ENCODE data around the gene MRPL46.

MRPL46 gene

DNA sequence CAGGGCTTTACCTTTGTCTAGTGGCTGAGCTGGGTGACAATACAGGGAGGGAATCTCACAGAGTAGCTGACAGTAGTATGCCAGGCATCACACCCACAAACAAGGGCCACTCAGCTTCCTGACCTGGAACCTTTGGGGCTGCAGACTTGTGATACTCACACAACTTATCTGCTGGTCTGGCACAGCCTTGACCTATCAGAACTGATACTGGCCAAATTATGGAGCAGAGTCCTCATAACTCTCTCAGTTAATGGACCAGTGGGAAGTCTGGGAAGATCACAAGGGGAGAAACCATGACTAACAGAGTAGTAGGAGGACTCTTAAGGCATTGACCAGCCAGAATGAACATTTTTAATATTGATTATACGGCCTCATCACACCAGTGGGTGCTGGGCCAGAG is 19.4 kb downstream of the MRPL46 start:
- Histone ChIP-seq H3K27me3 (ENCODE audit: low read depth, low read length) (peaks cover 38% of the 10 kb centered on the region), H2AFZ (ENCODE audit: low read depth, low read length) (no peak overlapping the region), H3K4me3 (ENCODE audit: low read length) (no peak overlapping the region), H3K4me2 (ENCODE audit: low read length) (no peak overlapping the region), H3K79me2 (ENCODE audit: low read length) (no peaks in the 10 kb centered on the region), H4K20me1 (ENCODE audit: insufficient read depth, low read length) (no peaks in the 10 kb centered on the region), H3K27ac (ENCODE audit: low read length) (no peak overlapping the region), H3K9me3 (ENCODE audit: insufficient read depth, low read length) (0 out of 2 replicates have a peak, but pooled peaks cover 6% of the 10 kb centered on the region), H3K9ac (ENCODE audit: low read length) (no peak overlapping the region), H3K36me3 (replicated peaks; ENCODE audit: low read depth, low read length) (no peaks in the 10 kb centered on the region), H3K4me1 (ENCODE audit: low read length) (peaks cover 3% of the 10 kb centered on the region; the same call in 1 of the 2 replicates)
- TF ChIP-seq, protein P1, sequence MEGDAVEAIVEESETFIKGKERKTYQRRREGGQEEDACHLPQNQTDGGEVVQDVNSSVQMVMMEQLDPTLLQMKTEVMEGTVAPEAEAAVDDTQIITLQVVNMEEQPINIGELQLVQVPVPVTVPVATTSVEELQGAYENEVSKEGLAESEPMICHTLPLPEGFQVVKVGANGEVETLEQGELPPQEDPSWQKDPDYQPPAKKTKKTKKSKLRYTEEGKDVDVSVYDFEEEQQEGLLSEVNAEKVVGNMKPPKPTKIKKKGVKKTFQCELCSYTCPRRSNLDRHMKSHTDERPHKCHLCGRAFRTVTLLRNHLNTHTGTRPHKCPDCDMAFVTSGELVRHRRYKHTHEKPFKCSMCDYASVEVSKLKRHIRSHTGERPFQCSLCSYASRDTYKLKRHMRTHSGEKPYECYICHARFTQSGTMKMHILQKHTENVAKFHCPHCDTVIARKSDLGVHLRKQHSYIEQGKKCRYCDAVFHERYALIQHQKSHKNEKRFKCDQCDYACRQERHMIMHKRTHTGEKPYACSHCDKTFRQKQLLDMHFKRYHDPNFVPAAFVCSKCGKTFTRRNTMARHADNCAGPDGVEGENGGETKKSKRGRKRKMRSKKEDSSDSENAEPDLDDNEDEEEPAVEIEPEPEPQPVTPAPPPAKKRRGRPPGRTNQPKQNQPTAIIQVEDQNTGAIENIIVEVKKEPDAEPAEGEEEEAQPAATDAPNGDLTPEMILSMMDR (IDR thresholded peaks at IDR 0.05; ENCODE audit: low read depth, low read length), result no peak

GRCh38 chr15:88447206-88447605 is 20.0 kb downstream of the MRPL46 start:
- no peaks in the 10 kb centered on the region for H3K36me3 ChIP-seq (replicated peaks; ENCODE audit: low read depth, low read length)
- no peaks in the 10 kb centered on the region for H4K20me1 ChIP-seq (ENCODE audit: insufficient read depth, low read length)
- H3K27me3 ChIP-seq (ENCODE audit: low read depth, low read length), result peaks cover 44% of the 10 kb centered on the region
- no peak overlapping the region for H3K4me2 ChIP-seq (ENCODE audit: low read length)
- H2AFZ ChIP-seq (ENCODE audit: low read depth, low read length), result no peak overlapping the region
- no peak overlapping the region for H3K9ac ChIP-seq (ENCODE audit: low read length)
- no peak overlapping the region for H3K4me3 ChIP-seq (ENCODE audit: low read length)
- H3K4me1 ChIP-seq (ENCODE audit: low read length), result peaks cover 3% of the 10 kb centered on the region; the same call in 1 of the 2 replicates
- 0 out of 2 replicates have a peak, but pooled peaks cover 6% of the 10 kb centered on the region for H3K9me3 ChIP-seq (ENCODE audit: insufficient read depth, low read length)
- no peak overlapping the region for H3K27ac ChIP-seq (ENCODE audit: low read length)
- TF ChIP-seq, protein P1 (IDR thresholded peaks at IDR 0.05; ENCODE audit: low read depth, low read length), result no peak
- no peak for TF ChIP-seq EZH2phosphoT487 (IDR thresholded peaks at IDR 0.05; ENCODE audit: low read depth)
- H3K79me2 ChIP-seq (ENCODE audit: low read length), result no peaks in the 10 kb centered on the region

GRCh38 chr15:88441076-88441730 is 26.0 kb downstream of the MRPL46 start:
- no peaks in the 10 kb centered on the region for H4K20me1 ChIP-seq (ENCODE audit: insufficient read depth, low read length)
- peaks cover 52% of the 10 kb centered on the region for H3K27me3 ChIP-seq (ENCODE audit: low read depth, low read length)
- no peak overlapping the region for H3K4me2 ChIP-seq (ENCODE audit: low read length)
- H3K9me3 ChIP-seq (ENCODE audit: insufficient read depth, low read length), result 0 out of 2 replicates have a peak, but pooled peaks cover 6% of the 10 kb centered on the region
- H3K36me3 ChIP-seq (replicated peaks; ENCODE audit: low read depth, low read length), result no peaks in the 10 kb centered on the region
- no peak overlapping the region for H3K4me3 ChIP-seq (ENCODE audit: low read length)
- TF ChIP-seq, protein P1 (IDR thresholded peaks at IDR 0.05; ENCODE audit: low read depth, low read length), result no peak
- no peak for TF ChIP-seq EZH2phosphoT487 (IDR thresholded peaks at IDR 0.05; ENCODE audit: low read depth)
- H3K79me2 ChIP-seq (ENCODE audit: low read length), result no peaks in the 10 kb centered on the region
- no peak overlapping the region for H2AFZ ChIP-seq (ENCODE audit: low read depth, low read length)
- no peak overlapping the region for H3K27ac ChIP-seq (ENCODE audit: low read length)
- no peaks in the 10 kb centered on the region for H3K4me1 ChIP-seq (ENCODE audit: low read length)
- no peak overlapping the region for H3K9ac ChIP-seq (ENCODE audit: low read length)

GRCh38 chr15:88440021-88440420 is 27.2 kb downstream of the MRPL46 start:
- H3K36me3 ChIP-seq (replicated peaks; ENCODE audit: low read depth, low read length), result no peaks in the 10 kb centered on the region
- no peak for TF ChIP-seq EZH2phosphoT487 (IDR thresholded peaks at IDR 0.05; ENCODE audit: low read depth)
- TF ChIP-seq, protein P1 (IDR thresholded peaks at IDR 0.05; ENCODE audit: low read depth, low read length), result no peak
- no peak overlapping the region for H3K27ac ChIP-seq (ENCODE audit: low read length)
- 0 out of 2 replicates have a peak, but pooled peaks cover 6% of the 10 kb centered on the region for H3K9me3 ChIP-seq (ENCODE audit: insufficient read depth, low read length)
- no peaks in the 10 kb centered on the region for H3K79me2 ChIP-seq (ENCODE audit: low read length)
- no peak overlapping the region for H3K4me3 ChIP-seq (ENCODE audit: low read length)
- no peak overlapping the region for H2AFZ ChIP-seq (ENCODE audit: low read depth, low read length)
- no peaks in the 10 kb centered on the region for H4K20me1 ChIP-seq (ENCODE audit: insufficient read depth, low read length)
- H3K27me3 ChIP-seq (ENCODE audit: low read depth, low read length), result peaks cover 45% of the 10 kb centered on the region
- H3K4me2 ChIP-seq (ENCODE audit: low read length), result no peak overlapping the region
- no peaks in the 10 kb centered on the region for H3K4me1 ChIP-seq (ENCODE audit: low read length)
- H3K9ac ChIP-seq (ENCODE audit: low read length), result no peak overlapping the region
